Measurements from ENCODE around the gene HPN.

GRCh38 chr19:35034005-35034502, 7.5 kb upstream of the HPN start:
- TF ChIP-seq CTCF (IDR thresholded peaks at IDR 0.05; ENCODE audit: insufficient read depth, low read length, poor library complexity, severe bottlenecking) (no peak), EZH2phosphoT487 (conservative IDR thresholded peaks at IDR 0.05; ENCODE audit: low read length) (no peak)

Data from SU-DHL-6 (cell line).